ENCODE results near the gene SFXN3.

Gene SFXN3

DNA sequence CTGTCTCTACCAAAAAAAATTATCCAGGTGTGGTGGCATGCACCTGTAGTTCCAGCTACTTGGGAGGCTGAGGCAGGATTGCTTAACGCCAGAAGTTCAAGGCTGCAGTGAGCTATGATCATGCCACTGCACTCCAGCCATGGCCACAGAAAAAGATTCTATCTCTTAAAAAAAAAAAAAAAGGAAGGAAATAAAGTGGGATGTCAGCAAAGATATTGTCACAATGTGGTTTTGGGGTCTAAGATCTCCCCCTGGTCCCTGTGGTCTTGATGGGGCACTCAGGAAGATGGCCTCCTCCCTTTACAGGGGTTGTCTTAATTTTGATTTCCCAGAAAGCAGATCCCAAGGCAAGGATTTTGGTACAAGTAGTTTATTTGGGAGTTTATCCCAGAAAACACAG lies 23.3 kb downstream of the SFXN3 start:
- Histone ChIP-seq H3K36me3 (ENCODE audit: insufficient read depth, low read length) (no peaks in the 10 kb centered on the region; the same call in 1 of the 2 replicates), H3K79me2 (ENCODE audit: insufficient read depth, low read length) (0 out of 2 replicates have a peak, but pooled peaks cover 3% of the 10 kb centered on the region), H4K20me1 (ENCODE audit: insufficient read depth, low read length) (no peaks in the 10 kb centered on the region), H3K27ac (ENCODE audit: low read depth, low read length, poor library complexity, severe bottlenecking) (no peak overlapping the region), H3K9me2 (ENCODE audit: low read depth, low read length) (no peaks in the 10 kb centered on the region), H3K4me3 (ENCODE audit: low read depth, low read length, poor library complexity, severe bottlenecking) (no peak overlapping the region), H3K4me1 (ENCODE audit: insufficient read depth, low read length, severe bottlenecking) (peaks cover 9% of the 10 kb centered on the region), H3F3A (ENCODE audit: insufficient read depth, low read length) (no peaks in the 10 kb centered on the region), H3K9ac (ENCODE audit: low read length) (no peak overlapping the region), H3K9me3 (ENCODE audit: low read length) (no peaks in the 10 kb centered on the region), H2AFZ (ENCODE audit: low read length) (no peak overlapping the region), H3K4me2 (ENCODE audit: low read length) (no peak overlapping the region), H3K27me3 (ENCODE audit: insufficient read depth, low read length) (no peaks in the 10 kb centered on the region)
- TF ChIP-seq, protein P1, sequence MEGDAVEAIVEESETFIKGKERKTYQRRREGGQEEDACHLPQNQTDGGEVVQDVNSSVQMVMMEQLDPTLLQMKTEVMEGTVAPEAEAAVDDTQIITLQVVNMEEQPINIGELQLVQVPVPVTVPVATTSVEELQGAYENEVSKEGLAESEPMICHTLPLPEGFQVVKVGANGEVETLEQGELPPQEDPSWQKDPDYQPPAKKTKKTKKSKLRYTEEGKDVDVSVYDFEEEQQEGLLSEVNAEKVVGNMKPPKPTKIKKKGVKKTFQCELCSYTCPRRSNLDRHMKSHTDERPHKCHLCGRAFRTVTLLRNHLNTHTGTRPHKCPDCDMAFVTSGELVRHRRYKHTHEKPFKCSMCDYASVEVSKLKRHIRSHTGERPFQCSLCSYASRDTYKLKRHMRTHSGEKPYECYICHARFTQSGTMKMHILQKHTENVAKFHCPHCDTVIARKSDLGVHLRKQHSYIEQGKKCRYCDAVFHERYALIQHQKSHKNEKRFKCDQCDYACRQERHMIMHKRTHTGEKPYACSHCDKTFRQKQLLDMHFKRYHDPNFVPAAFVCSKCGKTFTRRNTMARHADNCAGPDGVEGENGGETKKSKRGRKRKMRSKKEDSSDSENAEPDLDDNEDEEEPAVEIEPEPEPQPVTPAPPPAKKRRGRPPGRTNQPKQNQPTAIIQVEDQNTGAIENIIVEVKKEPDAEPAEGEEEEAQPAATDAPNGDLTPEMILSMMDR (IDR thresholded peaks at IDR 0.05; ENCODE audit: low read length): no peak
- TF ChIP-seq EZH2 (IDR thresholded peaks at IDR 0.05; ENCODE audit: borderline replicate concordance, low read length): no peak

DNA sequence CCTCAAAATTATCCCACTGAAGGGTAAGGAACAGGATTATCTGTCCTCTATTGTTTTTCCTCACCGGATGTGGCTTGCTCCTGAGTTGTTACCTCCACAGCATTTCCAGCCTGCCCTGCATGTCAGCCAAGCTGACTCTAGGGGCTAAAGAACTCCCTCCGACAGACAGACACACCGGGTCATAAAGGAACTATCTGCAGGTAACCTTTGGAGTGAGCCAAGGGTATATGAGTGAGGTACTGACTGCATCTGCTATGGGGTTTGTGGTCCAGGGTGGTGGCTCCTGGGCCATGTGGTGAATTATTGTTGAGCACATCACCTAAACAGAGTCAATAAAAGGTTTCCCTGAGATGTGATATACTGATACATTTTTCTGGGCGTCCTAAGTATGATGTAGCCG lies 23.8 kb downstream of the SFXN3 start:
- H3K4me1 ChIP-seq (ENCODE audit: insufficient read depth, low read length, severe bottlenecking): peaks cover 14% of the 10 kb centered on the region
- no peaks in the 10 kb centered on the region for H3K27me3 ChIP-seq (ENCODE audit: insufficient read depth, low read length)
- H3K27ac ChIP-seq (ENCODE audit: low read depth, low read length, poor library complexity, severe bottlenecking): no peak overlapping the region
- H3F3A ChIP-seq (ENCODE audit: insufficient read depth, low read length): no peaks in the 10 kb centered on the region
- H4K20me1 ChIP-seq (ENCODE audit: insufficient read depth, low read length): no peaks in the 10 kb centered on the region
- H3K9ac ChIP-seq (ENCODE audit: low read length): no peak overlapping the region
- no peak overlapping the region for H3K4me2 ChIP-seq (ENCODE audit: low read length)
- H2AFZ ChIP-seq (ENCODE audit: low read length): no peak overlapping the region
- no peaks in the 10 kb centered on the region for H3K9me3 ChIP-seq (ENCODE audit: low read length)
- TF ChIP-seq EZH2 (IDR thresholded peaks at IDR 0.05; ENCODE audit: borderline replicate concordance, low read length): no peak
- TF ChIP-seq, protein P1 (IDR thresholded peaks at IDR 0.05; ENCODE audit: low read length): no peak
- 0 out of 2 replicates have a peak, but pooled peaks cover 3% of the 10 kb centered on the region for H3K79me2 ChIP-seq (ENCODE audit: insufficient read depth, low read length)
- no peak overlapping the region for H3K4me3 ChIP-seq (ENCODE audit: low read depth, low read length, poor library complexity, severe bottlenecking)
- H3K9me2 ChIP-seq (ENCODE audit: low read depth, low read length): no peaks in the 10 kb centered on the region
- no peaks in the 10 kb centered on the region; the same call in 1 of the 2 replicates for H3K36me3 ChIP-seq (ENCODE audit: insufficient read depth, low read length)

DNA sequence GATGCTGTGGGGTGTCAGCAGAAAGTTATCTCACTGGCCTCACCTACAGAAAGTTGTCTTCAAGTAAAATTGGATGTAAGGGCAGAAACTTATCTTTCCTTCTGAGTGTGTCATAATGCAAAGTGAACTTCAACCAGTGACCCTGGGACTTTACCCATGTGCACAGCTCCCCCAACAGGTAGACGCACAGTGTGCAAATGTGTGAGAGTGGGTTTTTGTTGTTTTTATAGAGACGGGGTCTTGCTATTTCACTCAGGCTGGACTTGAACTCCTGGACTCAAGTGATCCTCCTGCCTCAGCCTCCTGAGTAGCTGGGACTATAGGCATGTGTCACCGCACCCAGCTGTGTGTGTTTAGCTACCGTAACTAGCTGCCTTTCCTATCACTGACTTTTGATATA lies 24.4 kb downstream of the SFXN3 start:
- H3K27ac ChIP-seq (ENCODE audit: low read depth, low read length, poor library complexity, severe bottlenecking): no peak overlapping the region
- H3K9me2 ChIP-seq (ENCODE audit: low read depth, low read length): no peaks in the 10 kb centered on the region
- no peaks in the 10 kb centered on the region for H3K9me3 ChIP-seq (ENCODE audit: low read length)
- H3K36me3 ChIP-seq (ENCODE audit: insufficient read depth, low read length): no peaks in the 10 kb centered on the region; the same call in 1 of the 2 replicates
- no peaks in the 10 kb centered on the region for H4K20me1 ChIP-seq (ENCODE audit: insufficient read depth, low read length)
- no peak overlapping the region for H2AFZ ChIP-seq (ENCODE audit: low read length)
- H3K4me3 ChIP-seq (ENCODE audit: low read depth, low read length, poor library complexity, severe bottlenecking): no peak overlapping the region
- no peak overlapping the region for H3K4me2 ChIP-seq (ENCODE audit: low read length)
- no peak overlapping the region for H3K9ac ChIP-seq (ENCODE audit: low read length)
- H3F3A ChIP-seq (ENCODE audit: insufficient read depth, low read length): no peaks in the 10 kb centered on the region
- H3K27me3 ChIP-seq (ENCODE audit: insufficient read depth, low read length): no peaks in the 10 kb centered on the region
- TF ChIP-seq EZH2 (IDR thresholded peaks at IDR 0.05; ENCODE audit: borderline replicate concordance, low read length): no peak
- TF ChIP-seq, protein P1 (IDR thresholded peaks at IDR 0.05; ENCODE audit: low read length): peak; percentile 33; the same call in 1 of the 2 replicates
- H3K79me2 ChIP-seq (ENCODE audit: insufficient read depth, low read length): 0 out of 2 replicates have a peak, but pooled peaks cover 3% of the 10 kb centered on the region
- peaks cover 13% of the 10 kb centered on the region for H3K4me1 ChIP-seq (ENCODE audit: insufficient read depth, low read length, severe bottlenecking)

All from OCI-LY1 (cell line).